Activated CD4-positive, alpha-beta T cell treated with anti-CD3 and anti-CD28 coated beads for 36 hours (primary cell): ENCODE results near the gene RFX7. TPM values are rescaled to one million over a fixed set of nuclear protein-coding genes. Genes with fewer than 3 reads are reported as not detected.
"Not testable (repeated sequence)": the region's sequence is repeated elsewhere in the genome, so short reads cannot be mapped to it uniquely, and the experiment has no call there.

Source experiments
- ATAC-seq: fragments of 200-7000 bp; cut with Tn5 transposase; one replicate; pipeline ENCODE4 v1.10.0; 2021; ENCODE audit warnings: mild to moderate bottlenecking, moderate library complexity
- CTCF ChIA-PET: fragments of 350-600 bp; sonication (Branson Sonifier 250); formaldehyde crosslinking; loops from one replicate; lab custom pipeline; 2021; ENCODE audit warnings: antibody characterized with exemption; lab: Charles Lee
- POLR2A ChIA-PET: fragments of 350-600 bp; sonication (Branson Sonifier 250); formaldehyde crosslinking; loops from one replicate; lab custom pipeline; 2021; ENCODE audit warnings: antibody characterized with exemption, inconsistent platforms; lab: Charles Lee
- DNase-seq: peaks from one replicate; pipeline ENCODE4 v3.0.0-alpha.2; 2020
- H3K27ac Mint-ChIP-seq: one replicate; pipeline ENCODE4 v1.8.0; 2021; ENCODE audit warnings: mixed read lengths
- H3K27me3 Mint-ChIP-seq: one replicate; pipeline ENCODE4 v1.8.0; 2021; ENCODE audit warnings: mixed read lengths
- H3K36me3 Mint-ChIP-seq: one replicate; pipeline ENCODE4 v1.8.0; 2021; ENCODE audit warnings: low read depth, mixed read lengths
- H3K4me1 Mint-ChIP-seq: one replicate; pipeline ENCODE4 v1.8.0; 2021; ENCODE audit warnings: mixed read lengths
- H3K4me3 Mint-ChIP-seq: one replicate; pipeline ENCODE4 v1.8.0; 2021; ENCODE audit warnings: mild to moderate bottlenecking, moderate library complexity, mixed read lengths
- H3K9me3 Mint-ChIP-seq: one replicate; pipeline ENCODE4 v1.8.0; 2021; ENCODE audit warnings: low read depth, mixed read lengths
- intact Hi-C, 2 experiments: fragments of 100-400 bp; cut with DNase I in 1 of 2; cut with micrococcal nuclease in 1 of 2; formaldehyde crosslinking; loops; one replicate each; pipeline versions ENCODE4 v1.14.2 to v1.15.1; 2022 to 2024; cut with DNase I, micrococcal nuclease
- total RNA-seq, 2 experiments: library from RNA; stranded (reverse); gene quantifications; one replicate each; pipeline ENCODE4 v1.2.3, GENCODE V29; 2021

RFX7 gene
- total RNA-seq, 2 experiments from 2014 or later, result 24.0 to 31.4 TPM

DNA sequence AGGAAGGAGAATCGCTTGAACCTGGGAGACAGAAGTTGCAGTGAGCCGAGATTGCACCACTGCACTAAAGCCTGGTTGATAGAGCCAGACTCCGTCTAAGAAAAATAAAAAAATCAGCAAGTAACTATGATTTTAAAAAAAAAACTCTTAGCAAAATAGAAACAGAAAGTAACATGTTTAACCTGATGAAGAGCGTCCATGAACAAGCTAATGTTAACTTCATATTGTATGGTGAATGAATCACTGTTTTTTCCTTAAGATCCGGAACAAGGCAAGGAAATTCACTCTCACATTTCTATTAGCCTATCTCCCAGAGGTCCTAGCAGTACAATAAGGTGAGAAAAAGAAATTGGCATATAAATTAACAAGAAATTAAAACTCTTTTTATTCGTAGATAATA, 69.0 kb downstream of the RFX7 start:
- no peak overlapping the region for H3K27ac Mint-ChIP-seq
- H3K36me3 Mint-ChIP-seq, result peaks cover 48% of the 10 kb centered on the region
- DNase-seq (no peak), ATAC-seq (no peak)
- intact Hi-C loops, result no loop called here
- peaks cover 46% of the 10 kb centered on the region for H3K4me1 Mint-ChIP-seq
- H3K4me3 Mint-ChIP-seq, result no peak overlapping the region
- ChIA-PET POLR2A (interaction anchor here (0.6 kb wide), 2 partner anchors 149 to 378 kb away, joined by 4 to 6 read pairs; no protein-coding TSS in a partner anchor), CTCF (interaction anchor here (0.7 to 0.8 kb wide), 2 partner anchors 68 to 735 kb away, joined by 3 to 4 read pairs; no protein-coding TSS in a partner anchor)
- peaks cover 8% of the 10 kb centered on the region for H3K9me3 Mint-ChIP-seq
- H3K27me3 Mint-ChIP-seq, result no peaks in the 10 kb centered on the region

DNA sequence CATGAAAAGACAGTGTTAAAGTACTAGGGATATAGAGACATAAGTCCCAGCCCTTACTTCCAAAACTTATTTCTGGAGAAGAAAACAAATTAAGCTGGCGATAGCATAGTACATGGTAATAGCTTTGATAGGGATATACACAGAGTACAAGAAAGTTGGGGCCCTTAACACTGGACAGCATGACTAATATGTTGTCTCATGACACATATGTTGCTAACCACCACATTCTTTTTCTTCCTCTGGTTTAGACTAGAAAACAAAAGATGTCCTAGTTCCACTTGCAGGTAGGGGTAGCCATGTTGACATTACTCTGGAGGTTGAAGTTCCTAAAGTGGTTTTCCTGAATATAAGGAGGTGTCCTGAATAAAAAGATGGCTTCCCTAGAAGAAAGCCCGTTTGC, 75.3 kb downstream of the RFX7 start:
- Mint-ChIP-seq H3K4me1 (peaks cover 55% of the 10 kb centered on the region), H3K27me3 (no peaks in the 10 kb centered on the region), H3K36me3 (peaks cover 40% of the 10 kb centered on the region), H3K9me3 (peaks cover 8% of the 10 kb centered on the region), H3K4me3 (no peak overlapping the region), H3K27ac (no peak overlapping the region)
- CTCF ChIA-PET, result interaction anchor here (1.2 kb wide), 1 partner anchor 12 kb away, joined by 3 read pairs; no protein-coding TSS in a partner anchor
- DNase-seq (no peak), ATAC-seq (peak; percentile 60)
- intact Hi-C loops, result no loop called here
- POLR2A ChIA-PET, result no interaction called here

DNA sequence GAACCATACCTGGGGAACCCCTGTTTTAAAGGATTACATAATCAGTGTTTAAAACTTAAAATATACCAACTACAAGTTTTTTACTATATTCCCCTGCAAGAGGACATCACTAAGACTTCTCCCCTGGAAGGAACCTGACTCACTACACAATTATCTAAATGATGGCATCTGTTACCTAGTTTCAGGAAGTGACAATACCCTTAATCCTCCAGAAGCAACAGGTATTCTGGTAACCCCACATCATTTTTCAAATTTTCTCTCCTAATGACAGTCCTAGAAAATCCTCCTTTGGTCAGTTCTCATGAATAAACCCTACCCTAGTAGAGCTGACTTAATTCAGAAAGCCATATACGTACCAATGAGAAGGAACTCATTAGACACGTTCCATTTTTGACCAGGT, 78.4 kb downstream of the RFX7 start:
- DNase-seq (no peak), ATAC-seq (peak; percentile 47)
- CTCF ChIA-PET, result no interaction called here
- H3K27ac Mint-ChIP-seq, result no peak overlapping the region
- no peak overlapping the region for H3K4me3 Mint-ChIP-seq
- H3K36me3 Mint-ChIP-seq, result peaks cover 13% of the 10 kb centered on the region
- no peaks in the 10 kb centered on the region for H3K9me3 Mint-ChIP-seq
- intact Hi-C loops, result no loop called here
- H3K27me3 Mint-ChIP-seq, result no peaks in the 10 kb centered on the region
- POLR2A ChIA-PET, result no interaction called here
- peaks cover 55% of the 10 kb centered on the region for H3K4me1 Mint-ChIP-seq

DNA sequence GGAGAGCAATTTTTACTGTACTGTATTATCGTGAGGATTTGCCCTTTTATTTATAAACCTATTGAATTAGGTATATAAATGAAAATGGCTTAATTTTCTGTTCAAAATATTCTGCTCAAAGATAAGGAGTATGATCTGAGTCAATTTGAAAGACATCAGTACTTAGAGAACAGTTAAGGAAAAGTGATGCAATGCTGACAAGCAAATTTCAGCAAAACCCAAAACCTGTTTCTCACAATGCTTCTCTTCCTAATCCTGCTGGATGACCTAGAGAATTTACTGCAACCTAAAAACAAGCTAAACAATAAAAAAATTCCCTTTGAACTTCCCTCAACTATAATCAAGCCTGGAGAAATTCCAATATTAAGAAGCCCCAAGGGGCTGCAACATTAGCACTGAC, 82.7 kb downstream of the RFX7 start:
- DNase-seq (no peak), ATAC-seq (no peak)
- H3K4me1 Mint-ChIP-seq, result peaks cover 36% of the 10 kb centered on the region
- ChIA-PET CTCF (no interaction called here), POLR2A (no interaction called here)
- H3K27me3 Mint-ChIP-seq, result no peaks in the 10 kb centered on the region
- intact Hi-C loops, result no loop called here
- peaks cover 2% of the 10 kb centered on the region for H3K9me3 Mint-ChIP-seq
- peak overlapping the region; percentile 80 for H3K27ac Mint-ChIP-seq
- H3K4me3 Mint-ChIP-seq, result no peak overlapping the region
- H3K36me3 Mint-ChIP-seq, result peaks cover 18% of the 10 kb centered on the region

DNA sequence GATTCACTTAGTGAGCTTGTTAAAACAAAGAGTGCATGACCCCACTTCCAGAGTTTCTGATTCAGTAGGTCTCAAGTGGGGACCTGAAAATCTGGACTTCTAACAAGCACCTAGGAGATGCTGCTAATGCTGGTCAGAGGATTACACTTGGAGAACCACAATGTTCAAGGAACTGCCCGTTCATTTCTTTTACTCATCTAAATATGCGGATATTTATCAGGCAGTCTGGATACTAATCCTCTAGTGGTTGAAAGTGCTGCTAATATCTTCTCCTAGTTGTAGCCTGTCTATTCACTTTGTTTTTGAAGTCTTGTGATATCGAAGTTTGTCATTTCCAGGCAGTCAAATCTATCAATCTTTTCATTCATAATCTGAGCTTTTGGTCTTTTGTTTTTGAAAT, 86.8 kb downstream of the RFX7 start:
- CTCF ChIA-PET, result interaction anchor here (0.9 kb wide), 1 partner anchor 42 kb away, joined by 3 read pairs; no protein-coding TSS in a partner anchor
- POLR2A ChIA-PET, result no interaction called here
- H3K4me1 Mint-ChIP-seq, result peaks cover 37% of the 10 kb centered on the region
- H3K4me3 Mint-ChIP-seq, result no peak overlapping the region
- intact Hi-C loops, result no loop called here
- H3K36me3 Mint-ChIP-seq, result peaks cover 51% of the 10 kb centered on the region
- ATAC-seq (no peak), DNase-seq (no peak)
- H3K27ac Mint-ChIP-seq, result no peak overlapping the region
- H3K9me3 Mint-ChIP-seq, result peaks cover 22% of the 10 kb centered on the region
- H3K27me3 Mint-ChIP-seq, result no peaks in the 10 kb centered on the region

DNA sequence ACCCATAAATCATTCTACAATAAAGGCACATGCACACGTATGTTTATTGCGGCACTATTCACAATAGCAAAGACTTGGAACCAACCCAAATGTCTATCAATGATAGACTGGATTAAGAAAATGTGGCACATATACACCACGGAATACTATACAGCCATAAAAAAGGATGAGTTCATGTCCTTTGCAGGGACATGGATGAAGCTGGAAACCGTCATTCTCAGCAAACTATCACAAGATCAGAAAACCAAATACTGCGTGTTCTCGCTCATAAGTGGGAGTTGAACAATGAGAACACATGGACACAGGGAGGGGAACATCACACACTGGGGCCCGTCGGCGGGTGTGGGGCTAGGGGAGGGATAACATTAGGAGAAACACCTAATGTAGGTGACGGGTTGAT, 88.4 kb downstream of the RFX7 start:
- not testable (repeated sequence) for H3K27ac Mint-ChIP-seq

DNA sequence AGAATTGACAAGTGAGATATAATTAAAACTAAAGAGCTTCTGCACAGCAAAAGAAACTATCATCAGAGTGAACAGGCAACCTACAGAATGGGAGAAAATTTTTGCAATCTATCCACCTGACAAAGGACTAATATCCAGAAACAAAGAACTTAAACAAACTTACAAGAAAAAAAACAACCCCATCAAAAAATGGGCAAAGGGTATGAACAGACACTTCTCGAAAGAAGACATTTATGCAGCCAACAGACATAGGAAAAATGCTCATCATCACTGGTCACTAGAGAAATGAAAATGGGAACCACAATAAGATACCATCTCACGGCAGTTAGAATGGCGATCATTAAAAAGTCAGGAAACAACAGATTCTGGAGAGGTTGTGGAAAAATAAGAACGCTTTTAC, 88.9 kb downstream of the RFX7 start:
- Mint-ChIP-seq H3K4me1 (peaks cover 31% of the 10 kb centered on the region), H3K36me3 (peaks cover 51% of the 10 kb centered on the region), H3K9me3 (peaks cover 22% of the 10 kb centered on the region)
- ATAC-seq, H3K27me3 Mint-ChIP-seq, H3K4me3 Mint-ChIP-seq, CTCF ChIA-PET, DNase-seq, H3K27ac Mint-ChIP-seq, intact Hi-C loops, POLR2A ChIA-PET: not testable (repeated sequence)

More for the DNA sequence above, 88.4 kb downstream of the RFX7 start:
- Mint-ChIP-seq H3K36me3 (peaks cover 53% of the 10 kb centered on the region), H3K4me1 (peaks cover 34% of the 10 kb centered on the region), H3K9me3 (peaks cover 22% of the 10 kb centered on the region)
- H3K27me3 Mint-ChIP-seq, DNase-seq, POLR2A ChIA-PET, H3K4me3 Mint-ChIP-seq, intact Hi-C loops, ATAC-seq: not testable (repeated sequence)
- CTCF ChIA-PET, result interaction anchor here (0.8 kb wide), 1 partner anchor 31 kb away, joined by 3 read pairs; no protein-coding TSS in a partner anchor

DNA sequence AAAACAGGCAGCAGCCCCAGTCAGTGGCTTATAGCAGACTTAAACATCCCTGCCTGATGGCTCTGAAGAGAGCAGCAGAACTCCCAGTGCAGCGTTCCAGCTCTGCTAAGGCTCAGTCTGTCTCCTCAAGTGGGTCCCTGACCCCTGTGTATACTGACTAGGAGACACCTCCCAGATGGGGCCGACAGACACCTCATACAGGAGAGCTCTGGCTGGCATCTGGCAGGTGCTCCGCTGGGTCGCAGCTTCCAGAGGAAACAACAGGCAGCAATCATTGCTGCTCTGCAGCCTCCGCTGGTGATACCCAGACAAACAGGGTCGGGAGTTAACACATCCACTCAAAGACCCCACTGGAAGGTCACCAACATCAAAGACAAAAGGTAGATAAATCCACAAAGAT, 93.5 kb downstream of the RFX7 start:
- ChIA-PET POLR2A (no interaction called here), CTCF (interaction anchor here (0.7 to 1.6 kb wide), 2 partner anchors 8 to 16 kb away, joined by 3 read pairs; no protein-coding TSS in a partner anchor)
- ATAC-seq, result no peak
- H3K4me3 Mint-ChIP-seq, result no peak overlapping the region
- no peaks in the 10 kb centered on the region for H3K27me3 Mint-ChIP-seq
- DNase-seq, result no peak
- H3K4me1 Mint-ChIP-seq, result peaks cover 50% of the 10 kb centered on the region
- no peak overlapping the region for H3K27ac Mint-ChIP-seq
- intact Hi-C loops, result no loop called here
- H3K9me3 Mint-ChIP-seq, result peaks cover 16% of the 10 kb centered on the region
- H3K36me3 Mint-ChIP-seq, result peaks cover 52% of the 10 kb centered on the region

DNA sequence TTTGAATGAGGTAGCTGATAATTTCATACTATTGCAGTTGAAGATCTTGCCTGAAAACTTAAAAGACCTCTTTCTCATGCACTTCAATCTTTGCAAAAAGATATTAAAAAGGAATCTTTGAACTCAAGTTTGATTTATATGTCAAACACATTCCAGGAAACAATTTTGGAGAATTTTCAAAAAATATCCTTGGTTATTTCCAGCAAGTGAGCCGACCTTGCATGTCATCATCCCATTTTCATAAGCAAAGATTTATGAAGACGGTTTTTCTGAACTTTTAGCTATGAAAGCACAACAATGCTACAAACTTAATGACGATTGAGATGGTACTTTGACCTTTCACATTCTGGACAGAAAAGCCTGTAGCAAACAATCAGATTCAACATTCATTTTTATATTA, 95.6 kb downstream of the RFX7 start:
- H3K4me1 Mint-ChIP-seq, result peaks cover 38% of the 10 kb centered on the region
- H3K27me3 Mint-ChIP-seq, result no peaks in the 10 kb centered on the region
- H3K4me3 Mint-ChIP-seq, result no peak overlapping the region
- CTCF ChIA-PET, result no interaction called here
- DNase-seq (no peak), ATAC-seq (no peak)
- H3K9me3 Mint-ChIP-seq, result no peaks in the 10 kb centered on the region
- intact Hi-C loops, result no loop called here
- peaks cover 36% of the 10 kb centered on the region for H3K36me3 Mint-ChIP-seq
- POLR2A ChIA-PET, result no interaction called here
- H3K27ac Mint-ChIP-seq, result no peak overlapping the region

DNA sequence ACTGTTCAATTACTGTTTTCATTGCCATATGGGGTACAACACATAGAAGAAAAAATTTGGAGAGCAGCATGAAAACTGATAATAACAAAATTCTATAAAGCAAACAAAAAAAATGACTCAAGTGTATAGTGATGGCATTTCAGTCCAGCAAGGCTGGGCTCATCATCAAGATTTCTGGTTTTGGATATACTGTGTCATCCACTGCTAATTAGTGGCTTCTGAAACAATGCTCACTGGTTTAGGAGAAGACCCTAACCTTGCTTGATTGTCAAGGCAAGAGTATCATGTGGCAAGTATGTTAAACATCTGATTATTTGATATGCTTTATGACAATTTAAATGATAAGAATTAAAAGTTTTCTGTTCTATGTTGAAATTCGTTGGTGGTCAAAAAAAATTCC, 96.9 kb downstream of the RFX7 start:
- peaks cover 35% of the 10 kb centered on the region for H3K36me3 Mint-ChIP-seq

DNA sequence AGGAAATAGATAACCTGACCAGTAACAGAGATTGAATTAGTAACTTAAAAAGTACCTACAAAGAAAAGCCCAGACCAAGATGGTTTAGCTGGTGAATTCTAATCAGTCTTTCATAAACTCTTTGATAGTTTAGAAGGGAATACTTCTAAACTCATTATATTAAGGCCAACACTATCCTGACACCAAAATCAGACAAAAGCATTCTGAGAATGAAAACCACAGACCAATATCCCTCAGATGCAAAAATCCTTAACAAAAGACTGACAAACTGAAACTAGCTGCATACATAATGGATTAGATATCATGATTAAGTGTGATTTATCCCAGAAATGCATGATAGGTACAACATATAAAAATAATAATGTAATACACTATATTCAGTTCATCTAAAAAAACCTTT, 115.6 kb downstream of the RFX7 start:
- CTCF ChIA-PET, result no interaction called here
- H3K27me3 Mint-ChIP-seq, result no peaks in the 10 kb centered on the region
- H3K4me1 Mint-ChIP-seq, result no peaks in the 10 kb centered on the region
- POLR2A ChIA-PET, result no interaction called here
- H3K9me3 Mint-ChIP-seq, result peaks cover 33% of the 10 kb centered on the region
- intact Hi-C loops, result no loop called here
- ATAC-seq, result no peak
- DNase-seq, result no peak
- H3K27ac Mint-ChIP-seq, result no peak overlapping the region
- no peak overlapping the region for H3K4me3 Mint-ChIP-seq
- peaks cover 67% of the 10 kb centered on the region for H3K36me3 Mint-ChIP-seq

More for the DNA sequence above, 96.9 kb downstream of the RFX7 start:
- no peaks in the 10 kb centered on the region for H3K9me3 Mint-ChIP-seq
- DNase-seq, result no peak
- H3K4me1 Mint-ChIP-seq, result peaks cover 29% of the 10 kb centered on the region
- CTCF ChIA-PET, result no interaction called here
- no peak for ATAC-seq
- no peak overlapping the region for H3K27ac Mint-ChIP-seq
- POLR2A ChIA-PET, result interaction anchor here (0.7 kb wide), 1 partner anchor 106 kb away, joined by 7 read pairs; no protein-coding TSS in a partner anchor
- H3K4me3 Mint-ChIP-seq, result no peak overlapping the region
- no peaks in the 10 kb centered on the region for H3K27me3 Mint-ChIP-seq
- intact Hi-C loops, result no loop called here

DNA sequence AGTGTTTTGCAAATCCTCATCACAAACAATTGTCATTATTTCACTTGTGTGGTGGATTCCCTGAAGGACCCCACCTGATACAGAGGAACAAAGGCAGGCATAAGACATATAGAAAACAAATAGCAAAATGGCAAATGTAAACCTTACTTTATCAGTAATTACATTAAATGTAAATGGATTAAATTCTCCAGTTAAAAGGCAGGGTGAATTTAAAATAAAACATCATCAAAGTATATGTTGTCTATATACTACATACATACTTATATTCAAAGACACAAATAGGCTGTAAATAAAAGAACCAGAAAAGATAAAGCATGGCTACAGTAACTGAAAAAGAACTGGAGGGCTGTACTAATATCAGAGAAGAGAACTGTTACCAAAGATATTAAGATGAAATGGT, 117.3 kb downstream of the RFX7 start:
- Mint-ChIP-seq H3K4me1 (no peaks in the 10 kb centered on the region), H3K36me3 (peaks cover 78% of the 10 kb centered on the region), H3K27ac (no peak overlapping the region), H3K27me3 (no peaks in the 10 kb centered on the region), H3K9me3 (peaks cover 39% of the 10 kb centered on the region), H3K4me3 (no peak overlapping the region)
- ATAC-seq, result no peak
- no peak for DNase-seq
- ChIA-PET CTCF (no interaction called here), POLR2A (no interaction called here)
- intact Hi-C loops, result no loop called here
